ENCODE results near the gene DNAJB11.

DNA sequence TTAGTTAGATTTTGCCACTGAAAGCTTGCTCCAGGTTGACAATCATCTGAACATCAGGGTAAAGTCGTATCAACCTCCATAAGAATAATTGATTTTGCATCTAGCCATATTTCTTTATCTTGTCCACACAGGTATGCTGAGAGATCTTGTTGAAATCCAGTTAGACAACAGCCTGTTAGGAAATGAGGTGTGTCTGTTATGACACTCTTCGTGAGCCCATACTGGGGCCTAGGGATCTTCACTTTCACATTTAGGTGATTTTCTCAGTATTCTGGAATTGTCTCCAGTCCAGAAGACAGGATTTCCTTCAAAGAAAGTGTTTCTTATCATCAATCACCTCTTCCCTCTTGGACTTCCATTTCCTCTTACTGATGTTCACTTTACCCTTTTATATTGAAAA, 18.1 kb downstream of the DNAJB11 start:
- TF ChIP-seq, protein P1, sequence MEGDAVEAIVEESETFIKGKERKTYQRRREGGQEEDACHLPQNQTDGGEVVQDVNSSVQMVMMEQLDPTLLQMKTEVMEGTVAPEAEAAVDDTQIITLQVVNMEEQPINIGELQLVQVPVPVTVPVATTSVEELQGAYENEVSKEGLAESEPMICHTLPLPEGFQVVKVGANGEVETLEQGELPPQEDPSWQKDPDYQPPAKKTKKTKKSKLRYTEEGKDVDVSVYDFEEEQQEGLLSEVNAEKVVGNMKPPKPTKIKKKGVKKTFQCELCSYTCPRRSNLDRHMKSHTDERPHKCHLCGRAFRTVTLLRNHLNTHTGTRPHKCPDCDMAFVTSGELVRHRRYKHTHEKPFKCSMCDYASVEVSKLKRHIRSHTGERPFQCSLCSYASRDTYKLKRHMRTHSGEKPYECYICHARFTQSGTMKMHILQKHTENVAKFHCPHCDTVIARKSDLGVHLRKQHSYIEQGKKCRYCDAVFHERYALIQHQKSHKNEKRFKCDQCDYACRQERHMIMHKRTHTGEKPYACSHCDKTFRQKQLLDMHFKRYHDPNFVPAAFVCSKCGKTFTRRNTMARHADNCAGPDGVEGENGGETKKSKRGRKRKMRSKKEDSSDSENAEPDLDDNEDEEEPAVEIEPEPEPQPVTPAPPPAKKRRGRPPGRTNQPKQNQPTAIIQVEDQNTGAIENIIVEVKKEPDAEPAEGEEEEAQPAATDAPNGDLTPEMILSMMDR (IDR thresholded peaks at IDR 0.05; ENCODE audit: low read depth, low read length, poor library complexity, severe bottlenecking) = no peak
- TF ChIP-seq EZH2phosphoT487 (IDR thresholded peaks at IDR 0.05; ENCODE audit: borderline replicate concordance, low read length) = no peak
